NCI-H2029 treated with DMSO at 0.1 percent for 48 hours (cell line): ENCODE data around the gene ELAVL3.
"Not testable (repeated sequence)": the region's sequence is repeated elsewhere in the genome, so short reads cannot be mapped to it uniquely, and the experiment has no call there.

Experiments
- DNase-seq: peaks from one replicate; lab custom pipeline; 2025; lab: John Stamatoyannopoulos, UW

Gene ELAVL3

DNA sequence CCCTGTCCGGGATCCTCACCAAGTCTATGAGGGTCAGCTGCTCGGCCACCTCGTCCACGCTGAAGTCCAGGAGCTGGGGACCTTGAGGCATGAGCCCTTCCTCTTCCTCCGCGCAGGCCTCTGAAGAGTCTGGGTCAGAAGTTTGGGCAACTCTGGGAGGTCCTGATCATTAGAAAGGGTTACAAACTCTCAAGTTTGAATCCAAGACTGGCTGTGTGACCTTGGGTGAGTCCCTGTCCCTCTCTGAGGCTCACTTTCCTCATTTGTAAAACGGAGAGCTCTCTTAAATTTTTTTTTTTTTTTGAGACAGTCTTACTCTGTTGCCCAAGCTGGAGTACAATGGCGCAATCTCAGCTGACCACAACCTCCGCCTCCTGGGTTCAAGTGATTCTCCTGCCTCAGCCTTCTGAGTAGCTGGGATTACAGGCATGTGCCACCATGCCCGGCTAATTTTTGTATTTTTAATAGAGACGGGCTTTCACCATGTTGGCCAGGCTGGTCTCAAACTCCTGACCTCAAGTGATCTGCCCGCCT is 74.1 kb downstream of the ELAVL3 start:
- not testable (repeated sequence) for DNase-seq

GRCh38 chr19:11405846-11406643 is 74.8 kb downstream of the ELAVL3 start:
- no peak for DNase-seq

GRCh38 chr19:11404588-11405222 is 76.1 kb downstream of the ELAVL3 start:
- DNase-seq, result no peak

DNA sequence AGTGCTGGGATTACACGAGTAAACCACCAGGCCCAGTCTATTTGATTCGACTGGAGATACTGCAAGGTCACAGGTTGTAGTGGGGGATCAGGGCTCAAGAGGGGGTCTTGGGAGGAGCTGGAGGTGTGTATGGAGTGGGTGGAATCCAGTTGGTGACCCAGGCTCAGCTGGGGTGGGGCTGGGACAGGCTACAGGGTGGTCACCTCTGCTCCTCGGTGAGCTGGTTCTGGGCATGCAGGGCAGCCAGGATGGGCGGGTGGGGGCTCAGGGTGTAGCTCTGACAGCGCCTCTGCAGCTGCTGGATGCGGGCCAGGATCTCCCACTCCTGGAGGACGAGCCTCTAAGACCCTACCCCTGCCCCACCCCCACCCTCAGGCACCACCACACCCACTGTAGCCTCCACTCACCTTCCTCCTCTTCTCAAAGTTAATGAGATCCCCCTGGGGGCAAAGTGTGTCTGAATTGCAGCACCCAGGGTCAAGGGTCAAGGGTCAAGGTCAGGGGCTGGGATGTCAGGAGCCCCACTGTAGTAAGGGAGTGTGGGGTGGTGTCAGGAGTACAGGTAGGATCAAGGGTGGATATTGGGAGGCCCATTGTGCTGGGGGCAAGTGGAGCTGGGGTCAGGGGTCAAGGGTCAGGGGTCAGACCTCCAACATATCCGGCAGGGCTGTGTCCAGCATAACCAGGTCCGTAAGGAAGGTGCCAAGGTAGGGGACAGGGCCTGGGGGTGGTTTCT is 78.9 kb downstream of the ELAVL3 start:
- DNase-seq, result no peak
